ENCODE data around the gene GRIP2.

The GRIP2 gene

DNA sequence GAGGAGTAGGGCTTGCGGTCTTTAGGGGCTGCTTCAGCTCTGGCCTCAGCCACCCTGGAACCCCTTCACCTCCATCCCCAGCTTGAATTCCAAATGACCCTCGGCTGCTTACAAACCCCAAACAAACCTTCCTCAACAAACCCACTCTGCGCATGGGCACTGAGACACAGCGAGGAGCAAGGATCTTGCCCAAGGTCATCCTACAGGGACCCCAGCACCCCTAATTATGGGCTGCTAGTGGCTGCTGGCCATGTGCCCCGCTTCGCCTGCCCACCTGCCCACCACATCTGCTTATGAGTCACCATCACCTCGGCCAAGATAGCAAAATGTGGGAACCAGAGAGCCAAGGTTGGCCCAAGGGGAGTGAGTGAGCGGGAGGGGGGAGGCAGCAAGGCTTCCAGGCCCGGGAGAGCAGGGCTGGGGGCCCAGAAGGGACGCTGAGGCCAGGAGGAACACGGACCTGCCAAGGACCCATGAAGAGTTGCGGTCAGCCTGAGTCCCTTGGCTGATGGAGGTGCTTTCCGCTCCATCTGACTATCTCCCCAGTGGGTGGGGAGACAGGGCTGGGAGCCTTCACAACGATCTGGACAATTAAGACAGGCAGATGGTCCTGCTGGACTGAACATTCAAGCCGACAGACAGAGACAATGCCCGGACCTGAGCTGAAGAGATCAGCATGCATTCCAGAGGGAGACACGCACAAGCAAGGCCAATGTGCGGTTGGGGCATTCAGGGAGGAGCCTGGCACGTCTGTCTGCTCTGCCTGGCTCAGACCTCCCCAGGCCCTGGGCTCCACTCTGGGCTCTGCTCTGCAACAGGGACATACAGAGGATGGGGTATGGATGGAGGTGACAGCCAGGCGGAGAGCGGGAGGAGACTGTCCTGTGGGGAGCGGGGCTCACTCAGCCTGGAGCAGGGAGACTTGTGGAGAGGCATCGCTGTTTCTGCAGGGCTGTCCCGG, 10.8 kb upstream of the GRIP2 start:
- Histone ChIP-seq H3F3A (ENCODE audit: insufficient read depth) (no peaks in the 10 kb centered on the region), H3K27me3 (ENCODE audit: low read length) (no peaks in the 10 kb centered on the region), H3K27ac (ENCODE audit: low read depth, low read length) (no peak overlapping the region), H4K20me1 (ENCODE audit: low read depth, low read length) (no peaks in the 10 kb centered on the region), H3K36me3 (ENCODE audit: low read length) (no peaks in the 10 kb centered on the region), H3K9me2 (replicated peaks; ENCODE audit: insufficient read depth, low read length) (no peaks in the 10 kb centered on the region), H3K9ac (ENCODE audit: low read length) (no peak overlapping the region), H3K4me2 (ENCODE audit: low read depth, low read length, poor library complexity, severe bottlenecking) (no peak overlapping the region), H3K4me3 (ENCODE audit: insufficient read depth, low read length, poor library complexity, severe bottlenecking) (no peak overlapping the region), H2AFZ (ENCODE audit: low read depth, low read length, severe bottlenecking) (no peak overlapping the region), H3K9me3 (ENCODE audit: insufficient read depth, low read length) (no peaks in the 10 kb centered on the region), H3K79me2 (ENCODE audit: insufficient read depth, low read length) (no peaks in the 10 kb centered on the region)
- TF ChIP-seq EZH2phosphoT487 (conservative IDR thresholded peaks at IDR 0.05; ENCODE audit: low read length), result no peak
- TF ChIP-seq, protein P1, sequence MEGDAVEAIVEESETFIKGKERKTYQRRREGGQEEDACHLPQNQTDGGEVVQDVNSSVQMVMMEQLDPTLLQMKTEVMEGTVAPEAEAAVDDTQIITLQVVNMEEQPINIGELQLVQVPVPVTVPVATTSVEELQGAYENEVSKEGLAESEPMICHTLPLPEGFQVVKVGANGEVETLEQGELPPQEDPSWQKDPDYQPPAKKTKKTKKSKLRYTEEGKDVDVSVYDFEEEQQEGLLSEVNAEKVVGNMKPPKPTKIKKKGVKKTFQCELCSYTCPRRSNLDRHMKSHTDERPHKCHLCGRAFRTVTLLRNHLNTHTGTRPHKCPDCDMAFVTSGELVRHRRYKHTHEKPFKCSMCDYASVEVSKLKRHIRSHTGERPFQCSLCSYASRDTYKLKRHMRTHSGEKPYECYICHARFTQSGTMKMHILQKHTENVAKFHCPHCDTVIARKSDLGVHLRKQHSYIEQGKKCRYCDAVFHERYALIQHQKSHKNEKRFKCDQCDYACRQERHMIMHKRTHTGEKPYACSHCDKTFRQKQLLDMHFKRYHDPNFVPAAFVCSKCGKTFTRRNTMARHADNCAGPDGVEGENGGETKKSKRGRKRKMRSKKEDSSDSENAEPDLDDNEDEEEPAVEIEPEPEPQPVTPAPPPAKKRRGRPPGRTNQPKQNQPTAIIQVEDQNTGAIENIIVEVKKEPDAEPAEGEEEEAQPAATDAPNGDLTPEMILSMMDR (IDR thresholded peaks at IDR 0.05; ENCODE audit: insufficient read depth, low read length, poor library complexity, severe bottlenecking), result no peak

DNA sequence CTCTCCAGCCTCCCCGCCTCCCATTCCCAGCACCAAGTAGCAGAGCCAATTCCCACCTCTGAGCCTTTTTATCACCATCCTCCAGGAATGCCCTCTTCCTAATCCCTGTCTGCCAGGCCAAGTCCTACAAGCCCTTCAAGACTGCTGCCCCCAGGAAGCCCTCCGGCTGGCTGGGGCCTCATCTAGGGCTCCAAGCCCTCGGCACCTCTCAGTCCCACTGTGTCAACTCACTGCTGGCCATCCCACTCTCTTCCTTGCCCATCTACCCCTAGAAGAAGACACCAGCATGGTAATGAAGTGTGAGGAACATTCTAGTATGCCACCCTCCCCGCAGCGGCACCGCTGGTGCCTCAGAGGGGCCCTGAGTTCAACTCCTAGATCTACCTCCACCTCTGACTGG, 10.0 kb upstream of the GRIP2 start:
- H3K9me3 ChIP-seq (ENCODE audit: insufficient read depth, low read length), result no peaks in the 10 kb centered on the region
- no peaks in the 10 kb centered on the region for H3F3A ChIP-seq (ENCODE audit: insufficient read depth)
- no peak overlapping the region for H3K27ac ChIP-seq (ENCODE audit: low read depth, low read length)
- H3K27me3 ChIP-seq (ENCODE audit: low read length), result no peaks in the 10 kb centered on the region
- TF ChIP-seq, protein P1 (IDR thresholded peaks at IDR 0.05; ENCODE audit: insufficient read depth, low read length, poor library complexity, severe bottlenecking), result no peak
- TF ChIP-seq EZH2phosphoT487 (conservative IDR thresholded peaks at IDR 0.05; ENCODE audit: low read length), result no peak
- H3K4me3 ChIP-seq (ENCODE audit: insufficient read depth, low read length, poor library complexity, severe bottlenecking), result no peak overlapping the region
- no peaks in the 10 kb centered on the region for H3K9me2 ChIP-seq (replicated peaks; ENCODE audit: insufficient read depth, low read length)
- H4K20me1 ChIP-seq (ENCODE audit: low read depth, low read length), result no peaks in the 10 kb centered on the region
- H3K9ac ChIP-seq (ENCODE audit: low read length), result no peak overlapping the region
- H3K4me2 ChIP-seq (ENCODE audit: low read depth, low read length, poor library complexity, severe bottlenecking), result no peak overlapping the region
- H2AFZ ChIP-seq (ENCODE audit: low read depth, low read length, severe bottlenecking), result no peak overlapping the region
- no peaks in the 10 kb centered on the region for H3K36me3 ChIP-seq (ENCODE audit: low read length)
- no peaks in the 10 kb centered on the region for H3K79me2 ChIP-seq (ENCODE audit: insufficient read depth, low read length)

DNA sequence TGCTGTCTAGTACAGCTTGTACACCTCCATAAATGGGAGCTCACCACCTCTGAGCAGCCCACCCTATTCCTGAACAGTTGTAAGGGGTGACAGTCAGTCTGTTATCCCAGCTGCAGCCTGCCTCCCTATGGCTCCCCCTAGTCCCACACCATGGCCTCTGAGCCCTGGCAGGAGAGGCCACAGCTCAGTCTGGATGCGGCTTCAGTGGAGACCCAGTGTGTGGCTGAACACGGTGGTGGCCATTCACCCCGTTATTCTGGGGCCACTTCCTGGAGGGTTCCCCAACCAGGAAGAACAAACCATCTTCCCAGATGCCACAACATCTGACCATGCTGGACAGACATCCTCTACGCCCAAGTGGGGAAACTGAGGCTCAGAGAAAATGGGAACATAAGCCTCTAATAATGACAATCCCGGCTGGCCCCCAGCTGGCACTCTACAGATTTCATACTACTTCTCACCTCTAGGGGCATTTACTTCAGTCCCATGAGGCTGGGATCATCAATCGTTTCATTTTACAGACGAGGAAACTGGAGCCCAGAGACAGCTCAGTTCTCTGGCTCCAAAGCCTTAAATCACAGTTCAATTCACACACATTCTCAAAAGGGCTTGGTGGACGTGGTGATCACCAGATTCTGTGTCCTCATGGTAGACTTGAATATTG, 9.2 kb upstream of the GRIP2 start:
- H3K9me3 ChIP-seq (ENCODE audit: insufficient read depth, low read length), result no peaks in the 10 kb centered on the region
- H3K4me3 ChIP-seq (ENCODE audit: insufficient read depth, low read length, poor library complexity, severe bottlenecking), result no peak overlapping the region
- H3K27ac ChIP-seq (ENCODE audit: low read depth, low read length), result no peak overlapping the region
- no peaks in the 10 kb centered on the region for H3F3A ChIP-seq (ENCODE audit: insufficient read depth)
- no peaks in the 10 kb centered on the region for H3K27me3 ChIP-seq (ENCODE audit: low read length)
- H2AFZ ChIP-seq (ENCODE audit: low read depth, low read length, severe bottlenecking), result no peak overlapping the region
- no peaks in the 10 kb centered on the region for H3K36me3 ChIP-seq (ENCODE audit: low read length)
- H3K9me2 ChIP-seq (replicated peaks; ENCODE audit: insufficient read depth, low read length), result no peaks in the 10 kb centered on the region
- H4K20me1 ChIP-seq (ENCODE audit: low read depth, low read length), result no peaks in the 10 kb centered on the region
- H3K79me2 ChIP-seq (ENCODE audit: insufficient read depth, low read length), result no peaks in the 10 kb centered on the region
- no peak for TF ChIP-seq EZH2phosphoT487 (conservative IDR thresholded peaks at IDR 0.05; ENCODE audit: low read length)
- TF ChIP-seq, protein P1 (IDR thresholded peaks at IDR 0.05; ENCODE audit: insufficient read depth, low read length, poor library complexity, severe bottlenecking), result no peak
- H3K4me2 ChIP-seq (ENCODE audit: low read depth, low read length, poor library complexity, severe bottlenecking), result no peak overlapping the region
- H3K9ac ChIP-seq (ENCODE audit: low read length), result no peak overlapping the region

Data from SU-DHL-6 (cell line).